Loucy (cell line): Measurements from ENCODE around the gene KIF18B.

Experiments used
- CTCF ChIP-seq: fragments of 200-600 bp; sonication (generic); conservative IDR thresholded peaks from 2 replicates; pipeline ENCODE4 v1.5.1; 2014; ENCODE audit warnings: mild to moderate bottlenecking, antibody characterized with exemption, low read length
- EZH2phosphoT487 ChIP-seq: fragments of 200-600 bp; IDR thresholded peaks from 2 replicates; pipeline ENCODE4 v1.6.1; 2018; ENCODE audit warnings: antibody characterized with exemption, mild to moderate bottlenecking, moderate library complexity, borderline replicate concordance

GRCh38 chr17:44889003-44889402 lies 58.6 kb downstream of the KIF18B start:
- no peak for TF ChIP-seq CTCF
- TF ChIP-seq EZH2phosphoT487 = no peak
